HepG2 (cell line): ENCODE data around the gene ALG1L2. TPM values are rescaled to one million over a fixed set of nuclear protein-coding genes. Genes with fewer than 3 reads are reported as not detected.
"Not testable (repeated sequence)": the region's sequence is repeated elsewhere in the genome, so short reads cannot be mapped to it uniquely, and the experiment has no call there.

ENCODE experiments used
- ATAC-seq: fragments of 200-7000 bp; cut with Tn5 transposase; 3 replicates; pipeline ENCODE4 v1.9.1; 2020; ENCODE audit warnings: mild to moderate bottlenecking, moderate library complexity
- BruUV-seq: library from RNA; stranded (reverse); fragments of 400-500 nt; replicated peaks from 2 replicates; lab custom pipeline; 2021; lab: Mats Ljungman, UMichigan
- CTCF ChIA-PET: fragments of 300-600 bp; formaldehyde crosslinking; extraction: SDS; loops from one replicate; lab custom pipeline; 2021; ENCODE audit warnings: low total read pairs, inconsistent platforms, low intra/inter-chr PET ratio; lab: Yijun Ruan, JAX
- POLR2A ChIA-PET: fragments of 350-600 bp; sonication (Branson Sonifier 250); formaldehyde crosslinking; loops from one replicate; lab custom pipeline; 2020; ENCODE audit warnings: antibody characterized with exemption, inconsistent platforms; lab: Yijun Ruan, JAX
- DNase-seq: peaks from one replicate; pipeline ENCODE4 v3.0.0-alpha.2; 2015; ENCODE audit warnings: low spot score
- FAIRE-seq: peaks from 3 replicates; lab custom pipeline; 2011; peaks lifted over from hg19 to GRCh38; lab: Jason Lieb, UNC
- H2AFZ ChIP-seq: one replicate; pipeline ENCODE4 v1.6.1; 2011; ENCODE audit warnings: low read length, inconsistent platforms
- H3K27ac ChIP-seq: fragments of 300-600 bp; 3 replicates; pipeline ENCODE4 v1.8.0; 2011; ENCODE audit warnings: mixed run types, mild to moderate bottlenecking, mixed read lengths, low read length, inconsistent platforms; ENCODE audit not compliant: insufficient read depth; ENCODE audit errors: extremely low read length
- H3K27me3 ChIP-seq, 2 experiments: fragments of 200-600 bp in 1 of 2; 2 replicates in 1 of 2; 3 replicates in 1 of 2; pipeline versions ENCODE4 v1.6.0 to v1.8.0; 2011; ENCODE audit warnings: low read length in 2 of 2, mild to moderate bottlenecking in 2 of 2, moderate library complexity in 2 of 2, inconsistent platforms in 1 of 2; ENCODE audit not compliant: insufficient read depth in 2 of 2, control insufficient read depth in 1 of 2
- H3K36me3 ChIP-seq, 2 experiments: fragments of 200-600 bp in 1 of 2; replicated peaks in 1 of 2; 2 replicates in 1 of 2; 3 replicates in 1 of 2; pipeline versions ENCODE4 v1.5.1 to v1.8.0; 2011; ENCODE audit warnings: low read length in 2 of 2, inconsistent platforms in 1 of 2; ENCODE audit not compliant: insufficient read depth in 2 of 2, control insufficient read depth in 1 of 2
- H3K4me1 ChIP-seq: 2 replicates; pipeline ENCODE4 v1.5.1; 2012; ENCODE audit warnings: low read length, inconsistent platforms; ENCODE audit not compliant: insufficient read depth
- H3K4me2 ChIP-seq: 2 replicates; pipeline ENCODE4 v1.6.0; 2011; ENCODE audit warnings: low read depth, low read length, inconsistent platforms
- H3K4me3 ChIP-seq, 3 experiments: fragments of 200-600 bp in 1 of 3; sonication (generic), shearing (Covaris generic) in 1 of 3; replicated peaks in 1 of 3; 2 replicates each; pipeline ENCODE4 v1.5.1; 2011 to 2016; ENCODE audit warnings: low read length in 3 of 3, inconsistent platforms in 2 of 3, low read depth in 2 of 3, mild to moderate bottlenecking in 2 of 3, control low read depth in 1 of 3, mixed read lengths in 1 of 3; ENCODE audit not compliant: insufficient read depth in 1 of 3
- H3K79me2 ChIP-seq: one replicate; pipeline ENCODE4 v1.6.1; 2011; ENCODE audit warnings: low read length, inconsistent platforms; ENCODE audit not compliant: insufficient read depth
- H3K9ac ChIP-seq: 2 replicates; pipeline ENCODE4 v1.6.0; 2011; ENCODE audit warnings: mild to moderate bottlenecking, low read depth, low read length, inconsistent platforms; ENCODE audit not compliant: insufficient read depth
- H3K9me3 ChIP-seq: 2 replicates; pipeline ENCODE4 v1.5.1; 2012; ENCODE audit warnings: mild to moderate bottlenecking, low read length
- H4K20me1 ChIP-seq: 2 replicates; pipeline ENCODE4 v1.6.0; 2011; ENCODE audit warnings: inconsistent platforms, mild to moderate bottlenecking, low read length, moderate library complexity; ENCODE audit not compliant: insufficient read depth
- WGBS: methylation state at CpG from one replicate; pipeline ENCODE4 v1.1.6; 2017; ENCODE audit warnings: low lambda C conversion rate; 5-methylcytosine and 5-hydroxymethylcytosine counted together
- in situ Hi-C: cut with HindIII; loops from 2 replicates; pipeline ENCODE4 v1.10.0; 2017; ENCODE audit warnings: low pct_unique_long_range_greater_than_20kb; ENCODE audit not compliant: extremely low pct_ligation_motif_present
- intact Hi-C: fragments of 100-400 bp; cut with micrococcal nuclease; formaldehyde crosslinking; loops from one replicate; pipeline ENCODE4 v1.10.0; 2022; ENCODE audit not compliant: unreplicated experiment
- polyA plus RNA-seq, 8 experiments: library from polyadenylated mRNA; depleted of rRNA in 3 of 8; stranded (reverse) in 7 of 8; unstranded in 1 of 8; fragments of >200 nt; fragmentation: Illumina TruSeq in 4 of 8; extraction: Trizol in 4 of 8; gene quantifications; 2 replicates each; pipeline versions ENCODE4 v1.2.1 to v1.2.3, GENCODE V29; 2011 to 2016; ENCODE audit warnings: low read depth in 4 of 8, missing spikeins in 1 of 8, mixed read lengths in 1 of 8; ENCODE audit not compliant: insufficient read depth in 1 of 8
- total RNA-seq, 5 experiments: library from RNA; depleted of rRNA; stranded (reverse); fragments of >200 nt; fragmentation: Illumina TruSeq; extraction: Trizol; gene quantifications; 2 replicates each; pipeline ENCODE4 v1.2.3, GENCODE V29; 2016; ENCODE audit warnings: low read depth in 1 of 5
- TF ChIP-seq, protein P1 (sequence below): sonication (generic); formaldehyde crosslinking; IDR thresholded peaks from 2 replicates; pipeline ENCODE4 v1.4.0; 2020; ENCODE audit warnings: missing genetic modification reagents

ALG1L2 gene
- total and polyA plus RNA-seq, 2 of the 13 experiments (the other 11 are each of a cell fraction or from before 2014, with no cell fraction given) = 0.13 to 0.55 TPM

DNA sequence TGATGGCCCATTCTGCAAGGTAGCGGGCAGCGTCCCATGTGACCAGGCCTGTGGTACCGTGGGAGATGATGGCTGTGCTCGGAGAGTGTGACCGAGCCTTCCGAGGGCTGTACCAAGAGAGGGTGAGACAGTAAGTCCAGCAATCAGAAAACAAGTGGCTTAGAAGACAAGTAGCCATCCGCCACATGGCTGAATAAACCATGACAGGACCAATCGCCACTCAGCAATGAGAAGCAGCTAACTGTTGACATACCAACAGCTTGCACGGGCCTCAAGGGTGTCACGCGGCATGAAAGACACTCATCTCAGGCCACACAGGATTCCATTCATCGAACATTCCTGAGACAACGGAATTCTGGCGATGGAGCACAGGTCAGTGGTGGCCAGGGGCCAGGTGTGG lies 22.6 kb downstream of the ALG1L2 start:
- 78% methylated on average over 13 of the region's 14 CpGs for WGBS
- H4K20me1 ChIP-seq, intact Hi-C loops: not testable (repeated sequence)

DNA sequence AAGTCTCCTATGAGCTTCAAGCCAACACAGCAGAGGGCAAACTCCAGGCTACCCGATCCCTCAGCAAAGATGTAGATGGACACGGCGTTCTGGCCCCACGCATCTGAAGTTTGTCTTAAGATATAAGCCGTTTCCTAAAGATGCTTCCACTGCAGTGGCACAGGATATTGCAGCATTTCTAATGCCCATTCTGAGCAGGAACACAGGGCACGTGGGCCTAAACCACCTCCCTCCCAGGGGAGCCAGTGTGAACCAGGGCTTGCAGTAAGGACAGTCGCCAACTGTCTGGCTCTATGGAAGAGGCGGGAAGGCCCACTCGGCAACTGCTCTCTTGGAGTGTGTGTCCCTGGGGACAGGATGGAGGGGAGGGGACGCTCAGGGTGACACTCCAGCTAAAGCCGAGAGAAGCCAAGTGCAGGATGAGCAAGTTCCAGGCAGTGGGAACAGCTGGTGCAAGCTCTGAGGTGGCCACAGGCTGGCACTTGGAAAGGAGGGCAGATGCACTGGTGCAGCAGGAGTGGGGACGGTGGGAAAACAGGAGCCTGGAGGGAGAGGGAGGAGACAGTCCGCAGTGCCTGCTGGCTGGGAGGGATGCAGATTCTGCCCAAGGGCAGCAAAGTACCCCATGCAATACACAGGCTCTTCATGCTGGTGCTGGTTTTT lies 25.8 kb downstream of the ALG1L2 start:
- H3K36me3 ChIP-seq, POLR2A ChIA-PET, BruUV-seq: not testable (repeated sequence)

More for the DNA sequence above, 22.6 kb downstream of the ALG1L2 start:
- TF ChIP-seq, protein P1, sequence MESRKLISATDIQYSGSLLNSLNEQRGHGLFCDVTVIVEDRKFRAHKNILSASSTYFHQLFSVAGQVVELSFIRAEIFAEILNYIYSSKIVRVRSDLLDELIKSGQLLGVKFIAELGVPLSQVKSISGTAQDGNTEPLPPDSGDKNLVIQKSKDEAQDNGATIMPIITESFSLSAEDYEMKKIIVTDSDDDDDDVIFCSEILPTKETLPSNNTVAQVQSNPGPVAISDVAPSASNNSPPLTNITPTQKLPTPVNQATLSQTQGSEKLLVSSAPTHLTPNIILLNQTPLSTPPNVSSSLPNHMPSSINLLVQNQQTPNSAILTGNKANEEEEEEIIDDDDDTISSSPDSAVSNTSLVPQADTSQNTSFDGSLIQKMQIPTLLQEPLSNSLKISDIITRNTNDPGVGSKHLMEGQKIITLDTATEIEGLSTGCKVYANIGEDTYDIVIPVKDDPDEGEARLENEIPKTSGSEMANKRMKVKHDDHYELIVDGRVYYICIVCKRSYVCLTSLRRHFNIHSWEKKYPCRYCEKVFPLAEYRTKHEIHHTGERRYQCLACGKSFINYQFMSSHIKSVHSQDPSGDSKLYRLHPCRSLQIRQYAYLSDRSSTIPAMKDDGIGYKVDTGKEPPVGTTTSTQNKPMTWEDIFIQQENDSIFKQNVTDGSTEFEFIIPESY (CRISPR knock-in tag) = 0 out of 2 replicates have a peak, but pooled peaks have one; percentile 23
- FAIRE-seq, POLR2A ChIA-PET, H3K27me3 ChIP-seq, H3K36me3 ChIP-seq, ATAC-seq, DNase-seq, BruUV-seq, H3K4me2 ChIP-seq, H3K27ac ChIP-seq, H3K9ac ChIP-seq, H3K4me3 ChIP-seq, H3K79me2 ChIP-seq, H2AFZ ChIP-seq, CTCF ChIA-PET, H3K9me3 ChIP-seq, in situ Hi-C loops, H3K4me1 ChIP-seq: not testable (repeated sequence)

More for the DNA sequence above, 25.8 kb downstream of the ALG1L2 start:
- ATAC-seq, CTCF ChIA-PET, H3K4me2 ChIP-seq, H3K9me3 ChIP-seq, H3K9ac ChIP-seq, FAIRE-seq, H3K4me3 ChIP-seq, H4K20me1 ChIP-seq, H3K27me3 ChIP-seq, H3K27ac ChIP-seq, DNase-seq, intact Hi-C loops, H3K79me2 ChIP-seq, in situ Hi-C loops, H2AFZ ChIP-seq, H3K4me1 ChIP-seq: not testable (repeated sequence)
- WGBS = 87% methylated on average over 7 of the region's 13 CpGs
